ENCODE data around the gene MYO18B.

MYO18B gene

DNA sequence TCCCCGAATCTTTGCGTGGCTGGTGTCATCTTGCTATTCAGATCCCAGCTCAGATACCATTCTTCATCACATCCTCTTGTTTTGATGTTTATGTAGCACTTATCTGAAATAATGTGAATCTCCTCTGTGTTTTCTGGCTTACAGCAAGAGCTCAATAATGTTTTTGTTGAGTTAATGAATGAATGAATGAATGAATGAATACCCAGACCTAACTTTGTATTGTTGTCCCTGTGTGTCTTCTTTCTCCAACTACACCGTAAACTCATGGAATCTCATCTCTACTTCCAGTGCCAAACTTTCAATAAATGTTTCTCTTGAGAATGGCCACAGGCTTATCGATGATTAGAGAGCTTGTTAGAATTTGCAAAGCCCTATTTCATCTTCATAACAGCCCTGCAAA lies 110.2 kb downstream of the MYO18B start:
- Histone ChIP-seq H4K20me1 (ENCODE audit: insufficient read depth, low read length) (no peaks in the 10 kb centered on the region), H2AFZ (ENCODE audit: low read depth, low read length) (no peak overlapping the region), H3K27ac (ENCODE audit: low read length) (peak overlapping the region; percentile 93), H3K4me3 (ENCODE audit: low read length) (no peak overlapping the region), H3K27me3 (ENCODE audit: low read depth, low read length) (no peaks in the 10 kb centered on the region), H3K4me1 (ENCODE audit: low read length) (peaks cover 39% of the 10 kb centered on the region), H3K36me3 (replicated peaks; ENCODE audit: low read depth, low read length) (peaks cover 70% of the 10 kb centered on the region), H3K9ac (ENCODE audit: low read length) (peak overlapping the region; percentile 55; the same call in 1 of the 2 replicates), H3K4me2 (ENCODE audit: low read length) (peak overlapping the region; percentile 65), H3K79me2 (ENCODE audit: low read length) (no peaks in the 10 kb centered on the region), H3K9me3 (ENCODE audit: insufficient read depth, low read length) (no peaks in the 10 kb centered on the region)
- TF ChIP-seq, protein P1, sequence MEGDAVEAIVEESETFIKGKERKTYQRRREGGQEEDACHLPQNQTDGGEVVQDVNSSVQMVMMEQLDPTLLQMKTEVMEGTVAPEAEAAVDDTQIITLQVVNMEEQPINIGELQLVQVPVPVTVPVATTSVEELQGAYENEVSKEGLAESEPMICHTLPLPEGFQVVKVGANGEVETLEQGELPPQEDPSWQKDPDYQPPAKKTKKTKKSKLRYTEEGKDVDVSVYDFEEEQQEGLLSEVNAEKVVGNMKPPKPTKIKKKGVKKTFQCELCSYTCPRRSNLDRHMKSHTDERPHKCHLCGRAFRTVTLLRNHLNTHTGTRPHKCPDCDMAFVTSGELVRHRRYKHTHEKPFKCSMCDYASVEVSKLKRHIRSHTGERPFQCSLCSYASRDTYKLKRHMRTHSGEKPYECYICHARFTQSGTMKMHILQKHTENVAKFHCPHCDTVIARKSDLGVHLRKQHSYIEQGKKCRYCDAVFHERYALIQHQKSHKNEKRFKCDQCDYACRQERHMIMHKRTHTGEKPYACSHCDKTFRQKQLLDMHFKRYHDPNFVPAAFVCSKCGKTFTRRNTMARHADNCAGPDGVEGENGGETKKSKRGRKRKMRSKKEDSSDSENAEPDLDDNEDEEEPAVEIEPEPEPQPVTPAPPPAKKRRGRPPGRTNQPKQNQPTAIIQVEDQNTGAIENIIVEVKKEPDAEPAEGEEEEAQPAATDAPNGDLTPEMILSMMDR (IDR thresholded peaks at IDR 0.05; ENCODE audit: low read depth, low read length): no peak
- TF ChIP-seq EZH2phosphoT487 (IDR thresholded peaks at IDR 0.05; ENCODE audit: low read depth): no peak

DNA sequence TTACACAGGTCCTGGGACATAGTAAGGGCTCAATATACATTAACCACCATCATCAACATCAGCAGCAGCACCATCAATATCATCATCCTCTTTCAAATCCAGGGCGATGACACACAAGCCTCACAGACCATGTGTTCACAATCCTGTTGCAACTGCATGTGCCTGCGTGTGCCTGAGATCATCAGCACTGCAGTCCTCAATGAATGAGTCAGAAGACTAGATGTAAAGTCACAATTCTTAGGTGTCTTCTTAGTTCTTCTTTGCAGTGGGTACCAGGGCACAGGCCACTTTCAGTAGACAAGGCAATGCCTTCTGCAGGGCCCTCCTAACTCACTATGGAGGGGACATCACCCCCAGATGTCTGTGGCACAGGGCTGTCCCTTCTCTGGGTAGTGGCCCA lies 111.1 kb downstream of the MYO18B start:
- H2AFZ ChIP-seq (ENCODE audit: low read depth, low read length): no peak overlapping the region
- H3K4me3 ChIP-seq (ENCODE audit: low read length): peak overlapping the region; percentile 33
- H3K4me2 ChIP-seq (ENCODE audit: low read length): peak overlapping the region; percentile 65
- peaks cover 39% of the 10 kb centered on the region for H3K4me1 ChIP-seq (ENCODE audit: low read length)
- TF ChIP-seq EZH2phosphoT487 (IDR thresholded peaks at IDR 0.05; ENCODE audit: low read depth): no peak
- TF ChIP-seq, protein P1 (IDR thresholded peaks at IDR 0.05; ENCODE audit: low read depth, low read length): no peak
- no peaks in the 10 kb centered on the region for H4K20me1 ChIP-seq (ENCODE audit: insufficient read depth, low read length)
- H3K27ac ChIP-seq (ENCODE audit: low read length): peak overlapping the region; percentile 93
- peak overlapping the region; percentile 55; the same call in 1 of the 2 replicates for H3K9ac ChIP-seq (ENCODE audit: low read length)
- H3K9me3 ChIP-seq (ENCODE audit: insufficient read depth, low read length): no peaks in the 10 kb centered on the region
- H3K79me2 ChIP-seq (ENCODE audit: low read length): no peaks in the 10 kb centered on the region
- peaks cover 69% of the 10 kb centered on the region for H3K36me3 ChIP-seq (replicated peaks; ENCODE audit: low read depth, low read length)
- H3K27me3 ChIP-seq (ENCODE audit: low read depth, low read length): no peaks in the 10 kb centered on the region

DNA sequence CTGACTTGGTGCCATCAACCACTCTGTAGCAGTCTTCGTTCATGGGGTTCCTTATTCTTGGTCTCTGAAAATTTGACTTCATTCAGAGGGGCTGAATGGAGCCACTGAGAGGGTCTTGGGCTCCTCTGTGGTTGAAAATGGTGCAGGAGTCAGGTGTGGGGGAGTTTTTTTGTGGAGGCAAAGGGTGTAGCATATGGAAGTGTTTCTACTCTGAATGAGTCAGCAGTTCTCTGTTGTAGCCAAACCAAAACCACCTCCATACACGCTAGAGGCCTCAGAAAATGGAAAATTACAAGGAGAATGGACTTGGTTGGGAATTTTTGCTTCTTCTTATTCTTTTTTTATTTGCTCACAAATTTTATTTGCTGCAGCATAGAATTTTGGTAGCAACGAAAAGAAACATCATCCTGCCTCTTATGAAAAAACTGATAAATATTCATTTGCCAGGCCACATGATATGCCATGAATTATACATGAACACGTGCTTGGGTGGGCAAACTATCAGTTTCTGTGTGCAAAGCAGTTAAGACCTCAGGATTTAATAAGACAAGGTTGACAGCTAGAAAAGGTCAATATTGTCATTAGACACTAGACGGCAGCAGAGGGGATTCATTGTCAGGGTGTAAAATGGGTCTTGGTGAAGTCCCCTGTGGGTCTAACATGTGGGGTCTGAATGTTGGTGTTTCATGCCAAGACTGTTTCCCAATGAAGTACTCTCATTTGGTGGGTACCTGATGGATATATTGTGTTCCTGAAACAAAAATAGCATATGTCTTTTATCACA lies 111.7 kb downstream of the MYO18B start:
- H3K4me1 ChIP-seq (ENCODE audit: low read length): peaks cover 39% of the 10 kb centered on the region
- no peak for TF ChIP-seq EZH2phosphoT487 (IDR thresholded peaks at IDR 0.05; ENCODE audit: low read depth)
- TF ChIP-seq, protein P1 (IDR thresholded peaks at IDR 0.05; ENCODE audit: low read depth, low read length): peak; percentile 84
- H3K36me3 ChIP-seq (replicated peaks; ENCODE audit: low read depth, low read length): peaks cover 71% of the 10 kb centered on the region
- peak overlapping the region; percentile 65 for H3K4me2 ChIP-seq (ENCODE audit: low read length)
- H2AFZ ChIP-seq (ENCODE audit: low read depth, low read length): no peak overlapping the region
- peak overlapping the region; percentile 93 for H3K27ac ChIP-seq (ENCODE audit: low read length)
- peak overlapping the region; percentile 33 for H3K4me3 ChIP-seq (ENCODE audit: low read length)
- H3K79me2 ChIP-seq (ENCODE audit: low read length): no peaks in the 10 kb centered on the region
- no peaks in the 10 kb centered on the region for H3K9me3 ChIP-seq (ENCODE audit: insufficient read depth, low read length)
- H4K20me1 ChIP-seq (ENCODE audit: insufficient read depth, low read length): no peaks in the 10 kb centered on the region
- H3K27me3 ChIP-seq (ENCODE audit: low read depth, low read length): no peaks in the 10 kb centered on the region
- peak overlapping the region; percentile 55 for H3K9ac ChIP-seq (ENCODE audit: low read length)

DNA sequence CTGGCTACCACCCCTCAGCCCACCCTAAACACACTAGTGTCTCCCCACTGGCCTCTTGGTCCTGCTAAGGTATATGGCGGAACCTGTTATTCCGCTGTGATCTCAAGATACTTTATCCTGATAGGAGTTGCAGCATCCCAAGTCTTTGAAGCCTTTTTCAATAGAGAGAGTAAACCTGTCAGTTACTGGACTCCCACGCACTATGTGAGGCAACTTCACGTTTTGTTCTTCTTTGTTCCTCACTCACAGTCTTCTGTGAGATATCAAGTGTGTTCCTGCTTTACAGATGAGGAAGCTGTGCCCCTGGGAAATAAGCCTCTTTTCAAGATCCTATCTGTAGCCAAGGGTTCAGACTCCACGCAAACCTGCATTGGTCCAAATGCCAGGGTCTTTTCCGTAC lies 127.8 kb downstream of the MYO18B start:
- Histone ChIP-seq H2AFZ (ENCODE audit: low read depth, low read length) (no peak overlapping the region), H3K27me3 (ENCODE audit: low read depth, low read length) (no peaks in the 10 kb centered on the region), H3K4me3 (ENCODE audit: low read length) (no peak overlapping the region), H3K9ac (ENCODE audit: low read length) (no peak overlapping the region), H3K79me2 (ENCODE audit: low read length) (no peaks in the 10 kb centered on the region), H3K36me3 (replicated peaks; ENCODE audit: low read depth, low read length) (peaks cover 60% of the 10 kb centered on the region), H3K4me1 (ENCODE audit: low read length) (no peaks in the 10 kb centered on the region), H4K20me1 (ENCODE audit: insufficient read depth, low read length) (no peaks in the 10 kb centered on the region), H3K4me2 (ENCODE audit: low read length) (no peak overlapping the region), H3K9me3 (ENCODE audit: insufficient read depth, low read length) (no peaks in the 10 kb centered on the region), H3K27ac (ENCODE audit: low read length) (no peak overlapping the region)
- no peak for TF ChIP-seq EZH2phosphoT487 (IDR thresholded peaks at IDR 0.05; ENCODE audit: low read depth)
- TF ChIP-seq, protein P1 (IDR thresholded peaks at IDR 0.05; ENCODE audit: low read depth, low read length): no peak
